Spleen (tissue), 7 donors: ENCODE measurements around the gene CRTC2.

Experiments used
- CTCF ChIP-seq, 11 experiments: fragments of 200-600 bp in 7 of 11; fragments of 450-650 bp in 4 of 11; sonication (generic) in 4 of 11; IDR thresholded peaks in 8 of 11; conservative IDR thresholded peaks in 3 of 11; 1 replicate in 7 of 11; 2 replicates in 4 of 11; pipeline versions ENCODE4 v1.4.0 to v1.8.0; 2016 to 2021; ENCODE audit warnings: antibody characterized with exemption in 11 of 11, inconsistent platforms in 4 of 11, mild to moderate bottlenecking in 1 of 11
- POLR2AphosphoS5 ChIP-seq, 3 donors: sonication (generic); formaldehyde crosslinking; IDR thresholded peaks; one replicate each; pipeline ENCODE4 v1.5.1; 2017; ENCODE audit warnings: antibody characterized with exemption in 3 of 3
- donor health status: DM: no; HTN: no; CAD: no; lungs with moderate emphysema.
- donor health status: DM: no; HTN: no; CAD: no.
- donor health status: DM: no; HTN: no; CAD: no.

- TF ChIP-seq POLR2AphosphoS5 (IDR thresholded peaks at IDR 0.05) (no peak), CTCF (IDR thresholded peaks at IDR 0.05 in 8 of 11, conservative IDR thresholded peaks at IDR 0.05 in 3 of 11) (no peak)
These were observed 4.5 kb downstream of the CRTC2 start for GRCh38 chr1:153953859-153954365.
